ENCODE data around the gene HPSE2. TPM values are rescaled to one million over a fixed set of nuclear protein-coding genes. Genes with fewer than 3 reads are reported as not detected.
"Not testable (repeated sequence)": the region's sequence is repeated elsewhere in the genome, so short reads cannot be mapped to it uniquely, and the experiment has no call there.

The HPSE2 gene
- total RNA-seq, 1 experiment from 2014 or later: 0.48 TPM

DNA sequence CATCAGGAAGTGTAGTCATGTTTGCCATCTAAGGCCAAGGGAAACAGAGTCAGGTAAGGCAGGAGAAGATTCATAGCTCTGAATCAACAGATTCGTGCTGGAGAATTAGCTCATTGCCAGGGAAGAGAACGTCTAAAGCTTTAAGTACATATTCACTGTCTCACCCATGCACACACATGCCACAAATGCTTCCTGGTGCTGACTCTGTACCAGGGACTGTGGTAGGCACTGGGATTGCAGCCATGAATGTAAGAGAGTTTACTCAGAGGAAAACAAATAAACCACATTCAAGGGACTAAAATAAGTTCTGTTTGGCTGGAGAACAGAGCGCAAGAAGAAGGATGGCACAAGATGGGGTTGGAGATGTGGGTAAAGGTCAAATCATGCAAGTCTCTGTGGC is 699.1 kb downstream of the HPSE2 start:
- no peak for DNase-seq
- H3K36me3 ChIP-seq (replicated peaks; ENCODE audit: control insufficient read depth, insufficient read depth, low read length): no peaks in the 10 kb centered on the region
- no peaks in the 10 kb centered on the region for H3K27me3 ChIP-seq (ENCODE audit: control insufficient read depth, insufficient read depth, low read length)
- H3K4me3 ChIP-seq (ENCODE audit: insufficient read depth, low read depth, low read length): no peak overlapping the region

DNA sequence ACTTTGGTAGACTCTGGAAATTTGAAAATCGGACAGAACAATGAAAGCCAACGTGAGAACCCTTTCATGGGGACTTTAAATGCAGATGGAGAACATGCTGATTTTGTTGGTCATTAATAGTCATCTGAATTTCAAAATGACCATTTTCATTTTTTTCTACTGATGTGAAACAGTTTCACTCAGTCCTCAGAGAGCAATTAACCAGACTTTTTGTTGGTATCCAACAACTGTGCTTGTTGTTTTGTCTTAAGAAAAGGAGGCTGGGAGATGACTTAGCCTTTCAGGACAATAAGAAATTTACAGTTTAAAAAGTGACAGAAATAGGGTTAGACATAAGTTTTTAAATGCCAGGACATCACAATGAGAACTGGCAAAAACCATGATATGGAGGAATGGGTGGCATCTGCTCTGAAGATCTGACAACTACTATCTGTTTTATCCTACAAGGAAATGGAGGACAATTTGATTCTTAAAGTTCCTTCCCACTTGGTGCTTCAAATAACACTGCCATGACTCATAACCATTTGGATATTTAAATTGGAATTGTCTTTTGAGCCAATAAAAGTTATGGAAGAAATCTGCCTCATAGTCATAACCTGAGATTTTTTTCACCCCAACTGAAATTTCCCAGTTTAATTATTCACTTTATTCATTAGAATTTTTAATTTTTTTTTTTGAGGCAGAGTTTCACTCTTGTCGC is 701.8 kb downstream of the HPSE2 start:
- no peak for DNase-seq
- Histone ChIP-seq H3K4me3 (ENCODE audit: insufficient read depth, low read depth, low read length) (no peak overlapping the region), H3K36me3 (replicated peaks; ENCODE audit: control insufficient read depth, insufficient read depth, low read length) (no peaks in the 10 kb centered on the region), H3K27me3 (ENCODE audit: control insufficient read depth, insufficient read depth, low read length) (no peaks in the 10 kb centered on the region)

DNA sequence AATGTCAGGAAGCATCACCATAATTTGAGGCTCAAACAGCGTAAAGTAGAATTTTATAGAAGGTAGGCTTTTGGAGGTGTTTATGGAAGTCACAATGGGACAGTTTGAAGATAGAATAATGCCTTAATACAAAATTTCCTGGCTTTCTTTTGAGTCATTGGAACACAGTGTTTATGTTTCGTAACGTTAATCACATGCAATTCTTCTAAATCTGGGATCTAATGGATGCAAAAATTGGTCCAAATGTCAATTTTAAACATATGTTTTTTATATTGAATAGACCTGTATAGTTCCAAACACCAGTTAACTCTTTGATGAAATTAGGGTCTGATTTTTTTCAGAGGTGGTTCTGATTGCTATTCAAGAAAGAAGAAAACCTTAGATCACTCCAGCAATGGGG is 702.4 kb downstream of the HPSE2 start:
- Histone ChIP-seq H3K36me3 (replicated peaks; ENCODE audit: control insufficient read depth, insufficient read depth, low read length) (no peaks in the 10 kb centered on the region), H3K4me3 (ENCODE audit: insufficient read depth, low read depth, low read length) (no peak overlapping the region), H3K27me3 (ENCODE audit: control insufficient read depth, insufficient read depth, low read length) (no peaks in the 10 kb centered on the region)
- DNase-seq: no peak

DNA sequence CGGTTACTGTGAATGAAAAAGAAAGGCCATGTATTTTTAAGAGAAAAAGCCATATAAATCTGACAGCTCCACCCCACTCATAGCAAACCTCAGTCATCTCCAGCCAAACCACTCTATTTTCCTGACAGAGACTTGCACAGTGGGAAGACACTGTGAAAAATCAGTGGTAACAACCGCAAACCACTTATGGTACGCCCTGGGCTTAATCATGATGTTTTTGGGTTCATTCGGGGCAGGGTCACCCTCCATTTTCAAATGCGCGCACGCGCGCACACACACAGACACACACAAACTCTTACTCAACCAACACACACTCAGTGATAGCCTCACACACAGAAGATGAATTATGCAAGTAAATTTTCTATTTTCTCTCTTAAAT is 706.9 kb downstream of the HPSE2 start:
- no peak for DNase-seq

DNA sequence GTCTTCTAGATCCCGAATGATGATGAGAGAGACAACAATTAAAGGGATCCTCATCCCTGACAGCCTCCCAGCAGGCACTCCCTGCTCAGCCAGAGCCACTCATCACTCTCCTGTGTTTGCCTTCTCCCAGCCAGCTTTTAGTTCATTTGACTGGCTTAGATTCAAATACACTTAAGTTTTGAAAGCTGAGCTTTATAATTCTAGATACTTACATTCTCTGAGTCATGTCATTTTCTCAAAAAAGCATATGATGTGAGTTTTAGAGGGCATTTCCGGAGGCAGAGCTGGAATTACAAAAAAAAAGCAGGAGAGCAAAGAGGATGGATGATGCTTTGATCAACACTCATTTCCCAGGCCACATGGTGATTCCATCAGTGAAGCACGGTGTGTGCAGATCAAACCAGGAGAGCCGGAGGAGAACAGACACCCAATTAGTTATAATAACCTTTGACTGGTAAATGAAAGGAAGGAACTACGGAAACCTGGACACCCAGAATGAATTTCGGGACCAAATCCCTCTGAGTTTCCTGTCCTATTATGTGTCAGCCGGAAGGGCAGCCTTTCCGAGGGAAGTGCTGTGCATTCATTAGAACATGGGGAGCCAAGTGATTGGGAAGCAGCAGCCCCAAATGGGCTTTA is 707.4 kb downstream of the HPSE2 start:
- H3K36me3 ChIP-seq (replicated peaks; ENCODE audit: control insufficient read depth, insufficient read depth, low read length): no peaks in the 10 kb centered on the region

More for the DNA sequence above, 706.9 kb downstream of the HPSE2 start:
- H3K27me3 ChIP-seq (ENCODE audit: control insufficient read depth, insufficient read depth, low read length): no peaks in the 10 kb centered on the region
- no peaks in the 10 kb centered on the region for H3K36me3 ChIP-seq (replicated peaks; ENCODE audit: control insufficient read depth, insufficient read depth, low read length)
- H3K4me3 ChIP-seq (ENCODE audit: insufficient read depth, low read depth, low read length): no peak overlapping the region

DNA sequence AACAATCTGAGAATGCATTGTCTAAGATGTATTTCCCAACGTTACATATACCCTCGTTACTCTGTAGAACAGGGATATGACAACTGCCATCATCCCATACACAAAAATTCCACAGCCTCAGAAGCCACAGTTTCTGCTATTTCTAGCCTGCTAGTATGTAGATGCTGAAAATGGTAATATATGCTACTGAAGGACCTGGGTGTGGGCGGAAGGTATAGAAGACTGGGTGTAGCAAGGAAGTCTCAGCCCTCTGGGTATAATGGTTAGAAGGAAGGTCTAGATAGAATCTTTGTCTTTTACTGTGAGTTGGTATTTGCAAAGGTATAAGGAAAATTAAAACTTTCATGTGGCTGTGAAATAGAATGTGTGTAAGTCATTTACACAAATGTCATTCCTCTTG is 709.7 kb downstream of the HPSE2 start:
- H3K27me3 ChIP-seq (ENCODE audit: control insufficient read depth, insufficient read depth, low read length): no peaks in the 10 kb centered on the region
- no peak for DNase-seq

More for the DNA sequence above, 707.4 kb downstream of the HPSE2 start:
- DNase-seq: no peak
- no peaks in the 10 kb centered on the region for H3K27me3 ChIP-seq (ENCODE audit: control insufficient read depth, insufficient read depth, low read length)
- H3K4me3 ChIP-seq (ENCODE audit: insufficient read depth, low read depth, low read length): no peak overlapping the region

DNA sequence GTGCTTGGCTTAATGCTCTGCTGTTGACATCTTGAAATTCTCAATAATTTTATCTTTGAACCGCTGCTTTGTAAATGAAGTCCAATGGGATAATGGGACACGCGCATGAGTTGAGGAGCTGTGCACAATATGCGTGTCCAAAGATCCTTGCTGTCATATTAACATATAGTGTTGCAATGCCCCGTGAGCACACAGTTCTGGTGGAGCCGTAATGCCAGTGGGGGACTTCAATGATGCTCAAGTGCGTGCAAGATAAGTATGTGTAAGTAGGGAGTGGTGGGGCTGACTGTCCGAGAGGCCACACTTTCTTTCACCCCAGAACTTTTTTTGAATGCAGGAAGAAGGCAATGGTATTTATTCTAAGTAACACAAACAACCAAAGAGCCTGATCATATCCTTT is 711.5 kb downstream of the HPSE2 start:
- no peak for DNase-seq
- no peaks in the 10 kb centered on the region for H3K36me3 ChIP-seq (replicated peaks; ENCODE audit: control insufficient read depth, insufficient read depth, low read length)
- no peaks in the 10 kb centered on the region for H3K27me3 ChIP-seq (ENCODE audit: control insufficient read depth, insufficient read depth, low read length)
- H3K4me3 ChIP-seq (ENCODE audit: insufficient read depth, low read depth, low read length): no peak overlapping the region

More for the DNA sequence above, 709.7 kb downstream of the HPSE2 start:
- H3K4me3 ChIP-seq (ENCODE audit: insufficient read depth, low read depth, low read length): no peak overlapping the region
- H3K36me3 ChIP-seq (replicated peaks; ENCODE audit: control insufficient read depth, insufficient read depth, low read length): no peaks in the 10 kb centered on the region

DNA sequence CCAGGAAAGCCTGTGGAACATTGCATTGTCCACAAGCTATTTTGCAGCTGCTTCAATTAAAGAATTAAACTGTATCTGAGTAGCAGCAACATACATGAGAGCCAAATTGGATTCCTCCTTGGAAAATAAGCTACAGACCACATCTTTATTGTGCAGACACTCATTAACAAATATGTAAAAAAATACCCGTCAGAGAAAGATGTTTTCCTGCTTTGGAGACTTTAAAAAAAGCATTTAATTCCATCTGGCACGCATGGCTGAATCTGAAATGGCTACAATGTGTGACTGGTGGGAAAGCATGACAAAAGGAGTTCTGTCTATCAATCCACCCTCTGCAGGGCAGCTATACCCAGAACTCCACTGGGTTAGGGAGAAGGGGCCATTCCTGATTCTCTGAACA is 715.8 kb downstream of the HPSE2 start:
- no peaks in the 10 kb centered on the region for H3K27me3 ChIP-seq (ENCODE audit: control insufficient read depth, insufficient read depth, low read length)
- DNase-seq: no peak

DNA sequence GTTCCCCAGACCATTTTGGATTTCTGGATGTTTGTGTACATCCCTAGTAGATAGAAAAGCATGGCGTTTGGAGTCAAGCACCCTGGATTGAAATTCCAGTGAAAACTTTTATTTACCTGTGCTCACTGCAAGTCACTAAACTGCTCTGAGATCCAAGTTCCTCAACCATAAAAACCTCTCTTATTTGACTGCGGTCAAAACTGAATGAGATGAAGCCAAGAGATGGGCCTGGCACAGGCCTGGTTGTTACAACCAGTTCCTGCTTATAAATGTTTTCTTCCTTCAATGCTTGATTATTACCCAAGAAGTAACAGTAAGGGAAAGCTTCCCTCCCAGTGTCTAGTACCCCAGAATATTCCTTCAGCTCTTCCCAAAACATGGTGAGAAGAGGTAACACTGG is 718.0 kb downstream of the HPSE2 start:
- Histone ChIP-seq H3K36me3 (replicated peaks; ENCODE audit: control insufficient read depth, insufficient read depth, low read length) (no peaks in the 10 kb centered on the region), H3K27me3 (ENCODE audit: control insufficient read depth, insufficient read depth, low read length) (no peaks in the 10 kb centered on the region)
- no peak for DNase-seq

More for the DNA sequence above, 715.8 kb downstream of the HPSE2 start:
- Histone ChIP-seq H3K36me3 (replicated peaks; ENCODE audit: control insufficient read depth, insufficient read depth, low read length) (no peaks in the 10 kb centered on the region), H3K4me3 (ENCODE audit: insufficient read depth, low read depth, low read length) (no peak overlapping the region)

DNA sequence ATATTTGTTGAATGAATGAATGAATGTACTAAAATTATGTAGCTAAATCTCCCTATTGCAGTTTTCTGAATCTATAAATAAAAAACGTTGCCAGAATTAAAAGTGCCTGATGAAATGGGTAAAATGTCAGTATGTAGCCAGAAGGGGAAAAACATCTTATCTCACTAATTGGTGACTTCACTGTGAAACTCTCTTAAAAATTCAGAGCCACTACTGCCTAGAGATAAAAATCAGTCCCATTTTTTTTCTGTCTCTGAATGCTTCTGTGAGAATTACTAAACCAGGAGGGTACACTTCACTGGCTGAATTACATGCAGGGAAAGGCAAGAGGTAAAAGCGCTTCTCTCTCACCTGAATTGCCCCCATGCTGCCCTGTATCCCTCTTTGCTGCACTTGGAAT is 719.3 kb downstream of the HPSE2 start:
- no peaks in the 10 kb centered on the region for H3K27me3 ChIP-seq (ENCODE audit: control insufficient read depth, insufficient read depth, low read length)
- no peak overlapping the region for H3K4me3 ChIP-seq (ENCODE audit: insufficient read depth, low read depth, low read length)
- no peaks in the 10 kb centered on the region for H3K36me3 ChIP-seq (replicated peaks; ENCODE audit: control insufficient read depth, insufficient read depth, low read length)
- no peak for DNase-seq

More for the DNA sequence above, 718.0 kb downstream of the HPSE2 start:
- no peak overlapping the region for H3K4me3 ChIP-seq (ENCODE audit: insufficient read depth, low read depth, low read length)

DNA sequence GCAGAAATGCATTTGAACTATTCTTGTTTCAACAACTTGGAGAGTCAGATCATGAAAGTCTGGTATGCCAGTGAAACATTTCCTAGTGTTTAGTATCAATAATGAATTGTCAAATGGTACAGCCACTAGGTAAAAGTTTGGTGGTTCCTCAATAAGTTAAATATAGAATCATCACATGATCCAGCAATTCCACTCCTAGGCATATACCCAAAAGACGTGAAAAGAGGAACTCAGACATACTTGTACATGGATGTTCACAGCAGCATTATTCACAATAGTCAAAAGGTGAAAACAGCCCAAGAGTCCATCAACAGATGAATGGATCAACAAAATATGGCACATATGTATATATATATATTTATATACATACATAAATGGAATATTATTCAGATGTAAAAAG is 721.9 kb downstream of the HPSE2 start:
- H3K27me3 ChIP-seq (ENCODE audit: control insufficient read depth, insufficient read depth, low read length): no peaks in the 10 kb centered on the region
- no peaks in the 10 kb centered on the region for H3K36me3 ChIP-seq (replicated peaks; ENCODE audit: control insufficient read depth, insufficient read depth, low read length)
- no peak for DNase-seq
- no peak overlapping the region for H3K4me3 ChIP-seq (ENCODE audit: insufficient read depth, low read depth, low read length)

DNA sequence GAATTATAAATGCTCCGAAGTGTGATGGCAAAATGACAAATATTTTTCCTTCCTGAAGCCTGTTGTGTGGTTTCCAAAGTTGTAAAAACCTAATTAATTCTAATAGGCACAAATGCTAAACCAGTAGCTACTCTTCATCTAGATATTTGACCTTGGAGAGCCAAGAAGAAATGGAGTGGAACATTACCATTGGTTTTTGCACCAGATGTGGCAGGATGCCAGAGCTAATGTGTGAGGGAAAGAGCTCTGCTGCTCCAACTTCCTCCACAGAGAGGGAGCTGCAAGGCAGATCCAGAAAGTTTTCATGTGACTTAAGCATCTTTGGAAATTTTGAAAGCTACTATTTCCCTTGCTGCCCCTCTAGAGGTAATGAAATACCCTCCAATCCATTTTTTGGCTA is 723.8 kb downstream of the HPSE2 start:
- H3K4me3 ChIP-seq (ENCODE audit: insufficient read depth, low read depth, low read length): no peak overlapping the region
- DNase-seq: no peak

DNA sequence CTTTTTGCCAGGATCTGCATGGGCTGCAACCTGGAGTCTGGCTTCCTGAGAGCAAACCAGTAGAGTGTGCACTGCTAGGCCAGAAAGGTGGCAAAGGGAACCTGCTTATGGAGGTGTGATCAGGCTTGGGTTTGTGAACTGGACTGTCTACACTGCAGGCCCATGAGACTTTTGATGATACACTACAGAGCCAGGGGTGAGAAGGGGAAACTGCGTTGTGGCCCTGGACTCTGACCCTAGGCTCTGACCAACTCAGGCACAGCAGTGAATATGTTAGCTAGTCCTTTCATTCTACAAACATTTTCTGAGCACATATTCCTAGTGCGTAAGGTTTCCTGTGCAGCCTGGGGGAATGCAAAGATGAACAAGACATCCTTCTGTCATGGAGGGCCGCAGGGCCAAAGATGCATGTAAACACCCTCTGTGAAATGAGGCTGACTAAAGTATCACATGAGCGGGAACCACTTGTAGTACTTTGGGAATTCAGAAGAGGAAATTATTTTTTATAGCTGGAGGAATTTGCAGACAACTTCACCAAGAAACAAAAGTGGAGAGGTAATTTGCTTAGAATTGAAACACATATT is 725.1 kb downstream of the HPSE2 start:
- Histone ChIP-seq H3K36me3 (replicated peaks; ENCODE audit: control insufficient read depth, insufficient read depth, low read length) (no peaks in the 10 kb centered on the region), H3K27me3 (ENCODE audit: control insufficient read depth, insufficient read depth, low read length) (no peaks in the 10 kb centered on the region), H3K4me3 (ENCODE audit: insufficient read depth, low read depth, low read length) (no peak overlapping the region)
- DNase-seq: no peak

More for the DNA sequence above, 723.8 kb downstream of the HPSE2 start:
- no peaks in the 10 kb centered on the region for H3K36me3 ChIP-seq (replicated peaks; ENCODE audit: control insufficient read depth, insufficient read depth, low read length)
- H3K27me3 ChIP-seq (ENCODE audit: control insufficient read depth, insufficient read depth, low read length): no peaks in the 10 kb centered on the region

DNA sequence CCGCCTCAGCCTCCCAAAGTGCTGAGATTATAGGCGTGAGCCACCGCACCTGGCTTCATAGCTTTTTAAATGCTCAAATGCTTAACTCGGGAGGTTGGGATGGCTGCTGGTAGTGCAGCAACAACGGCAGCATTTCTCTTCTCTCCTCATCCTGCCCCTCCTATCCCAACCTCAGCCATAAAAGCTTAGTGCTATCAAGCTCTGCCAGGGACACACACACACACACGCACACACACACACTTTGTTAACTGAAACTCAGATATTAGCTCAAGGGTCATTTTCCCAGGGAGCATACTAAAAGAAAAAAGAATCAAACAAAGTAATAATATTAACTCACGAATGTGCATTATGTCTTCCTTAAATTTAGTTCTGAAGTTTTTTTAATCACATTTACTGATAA is 725.9 kb downstream of the HPSE2 start:
- H3K36me3 ChIP-seq (replicated peaks; ENCODE audit: control insufficient read depth, insufficient read depth, low read length): no peaks in the 10 kb centered on the region
- H3K4me3 ChIP-seq (ENCODE audit: insufficient read depth, low read depth, low read length): no peak overlapping the region
- H3K27me3 ChIP-seq (ENCODE audit: control insufficient read depth, insufficient read depth, low read length): no peaks in the 10 kb centered on the region
- DNase-seq: no peak

DNA sequence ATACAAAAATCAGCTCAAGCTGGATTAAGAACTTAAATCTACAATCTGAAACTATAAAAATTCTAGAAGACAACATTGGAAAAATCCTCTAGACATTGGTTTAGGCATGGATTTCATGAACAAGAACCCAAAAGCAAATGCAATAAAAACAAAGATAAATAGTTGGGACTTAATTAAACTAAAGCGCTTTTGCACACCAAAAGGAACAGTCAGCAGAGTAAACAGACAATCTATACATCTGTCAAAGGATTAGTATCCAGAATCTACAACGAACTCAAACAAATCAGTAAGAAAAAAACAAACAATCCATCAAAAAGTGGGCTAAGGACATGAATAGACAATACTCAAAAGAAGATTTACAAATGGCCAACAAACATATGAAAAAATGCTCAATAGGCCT is 733.1 kb downstream of the HPSE2 start:
- H3K4me3 ChIP-seq (ENCODE audit: insufficient read depth, low read depth, low read length); DNase-seq; H3K36me3 ChIP-seq (replicated peaks; ENCODE audit: control insufficient read depth, insufficient read depth, low read length); H3K27me3 ChIP-seq (ENCODE audit: control insufficient read depth, insufficient read depth, low read length): not testable (repeated sequence)

Measured in H7 (cell line).